HL-60 (cell line): Measurements from ENCODE around the gene OSBPL5.

ENCODE experiments used
- DNase-seq, 2 experiments: peaks; one replicate each; pipeline ENCODE4 v3.0.0-alpha.2; 2010 to 2020; ENCODE audit warnings: low read depth in 1 of 2, low spot score in 1 of 2
- H3K27ac ChIP-seq: fragments of 250-450 bp; sonication (Bioruptor Pico); replicated peaks from 2 replicates; pipeline ENCODE4 v1.5.1; 2020; ENCODE audit warnings: mild to moderate bottlenecking, moderate library complexity
- H3K27me3 ChIP-seq: fragments of 250-450 bp; sonication (Bioruptor Pico); 2 replicates; pipeline ENCODE4 v1.5.1; 2021; ENCODE audit warnings: mild to moderate bottlenecking, moderate library complexity; ENCODE audit not compliant: insufficient read depth, poor library complexity, severe bottlenecking
- H3K4me3 ChIP-seq: replicated peaks from 2 replicates; pipeline ENCODE4 v1.5.1; 2011; ENCODE audit warnings: mild to moderate bottlenecking, control low read depth, low read length; ENCODE audit not compliant: insufficient read depth
- GABPA ChIP-seq: IDR thresholded peaks from 2 replicates; pipeline ENCODE4 v1.6.1; 2012; ENCODE audit warnings: low read depth
- POLR2AphosphoS5 ChIP-seq: IDR thresholded peaks from 2 replicates; pipeline ENCODE4 v1.6.1; 2012; ENCODE audit warnings: low read depth
- SPI1 ChIP-seq: IDR thresholded peaks from 2 replicates; pipeline ENCODE4 v1.6.1; 2012; ENCODE audit warnings: low read depth, mild to moderate bottlenecking, borderline replicate concordance
- TF ChIP-seq, protein P1 (sequence below): IDR thresholded peaks from one replicate; pipeline ENCODE4 v1.5.1; 2011; ENCODE audit warnings: low read length, control low read depth, inconsistent platforms; ENCODE audit not compliant: insufficient read depth
- TF ChIP-seq, protein P2 (sequence below): IDR thresholded peaks from 2 replicates; pipeline ENCODE4 v1.6.1; 2012; ENCODE audit warnings: low read depth; ENCODE audit not compliant: insufficient replicate concordance

OSBPL5 gene

DNA sequence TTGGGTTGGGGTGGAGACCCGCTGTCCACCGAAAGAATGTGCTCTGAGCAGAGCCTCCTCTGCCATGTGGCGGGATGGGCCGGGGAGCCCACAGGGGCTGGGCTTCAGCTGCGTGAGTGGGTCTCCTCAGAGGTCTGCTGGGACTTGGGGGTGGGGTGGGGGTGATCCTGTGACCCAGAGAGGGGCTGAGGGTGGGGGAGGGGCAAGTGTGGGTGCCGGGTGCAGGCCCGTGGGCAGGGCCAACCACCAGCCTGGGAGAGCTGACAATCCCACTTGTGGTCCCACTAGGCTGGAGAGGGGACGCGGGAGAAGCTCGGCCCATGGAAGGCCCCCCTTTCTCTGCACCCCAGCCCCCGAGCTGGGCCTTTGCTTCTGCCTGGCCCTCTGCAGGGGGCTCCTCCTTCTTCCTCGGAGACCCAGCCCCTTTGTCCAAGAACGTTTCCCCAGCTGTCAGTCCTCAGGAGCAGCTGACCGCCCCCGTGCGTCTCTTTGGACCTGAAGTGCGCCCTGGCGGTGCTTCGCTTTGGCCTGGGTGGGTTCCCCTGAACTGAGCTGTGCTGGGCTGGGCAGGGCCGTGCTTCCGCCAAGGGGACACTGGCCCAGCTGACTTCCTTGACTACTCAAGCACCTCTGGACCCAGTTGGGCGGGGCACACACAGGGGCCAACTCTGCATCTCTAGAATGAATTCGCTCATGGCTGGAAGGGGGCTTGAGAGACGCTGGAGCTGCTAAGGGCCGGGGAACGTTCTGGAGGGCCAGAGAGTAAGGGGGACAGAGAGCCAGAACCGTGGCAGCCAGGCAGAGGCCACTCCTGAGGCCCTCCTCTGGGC lies 30.2 kb downstream of the OSBPL5 start:
- DNase-seq, result no peak
- Histone ChIP-seq H3K4me3 (no peak overlapping the region), H3K27me3 (no peaks in the 10 kb centered on the region), H3K27ac (peak overlapping the region; percentile 74)
- TF ChIP-seq, protein P1, sequence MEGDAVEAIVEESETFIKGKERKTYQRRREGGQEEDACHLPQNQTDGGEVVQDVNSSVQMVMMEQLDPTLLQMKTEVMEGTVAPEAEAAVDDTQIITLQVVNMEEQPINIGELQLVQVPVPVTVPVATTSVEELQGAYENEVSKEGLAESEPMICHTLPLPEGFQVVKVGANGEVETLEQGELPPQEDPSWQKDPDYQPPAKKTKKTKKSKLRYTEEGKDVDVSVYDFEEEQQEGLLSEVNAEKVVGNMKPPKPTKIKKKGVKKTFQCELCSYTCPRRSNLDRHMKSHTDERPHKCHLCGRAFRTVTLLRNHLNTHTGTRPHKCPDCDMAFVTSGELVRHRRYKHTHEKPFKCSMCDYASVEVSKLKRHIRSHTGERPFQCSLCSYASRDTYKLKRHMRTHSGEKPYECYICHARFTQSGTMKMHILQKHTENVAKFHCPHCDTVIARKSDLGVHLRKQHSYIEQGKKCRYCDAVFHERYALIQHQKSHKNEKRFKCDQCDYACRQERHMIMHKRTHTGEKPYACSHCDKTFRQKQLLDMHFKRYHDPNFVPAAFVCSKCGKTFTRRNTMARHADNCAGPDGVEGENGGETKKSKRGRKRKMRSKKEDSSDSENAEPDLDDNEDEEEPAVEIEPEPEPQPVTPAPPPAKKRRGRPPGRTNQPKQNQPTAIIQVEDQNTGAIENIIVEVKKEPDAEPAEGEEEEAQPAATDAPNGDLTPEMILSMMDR, result no peak
- TF ChIP-seq GABPA, result no peak
- TF ChIP-seq, protein P2, sequence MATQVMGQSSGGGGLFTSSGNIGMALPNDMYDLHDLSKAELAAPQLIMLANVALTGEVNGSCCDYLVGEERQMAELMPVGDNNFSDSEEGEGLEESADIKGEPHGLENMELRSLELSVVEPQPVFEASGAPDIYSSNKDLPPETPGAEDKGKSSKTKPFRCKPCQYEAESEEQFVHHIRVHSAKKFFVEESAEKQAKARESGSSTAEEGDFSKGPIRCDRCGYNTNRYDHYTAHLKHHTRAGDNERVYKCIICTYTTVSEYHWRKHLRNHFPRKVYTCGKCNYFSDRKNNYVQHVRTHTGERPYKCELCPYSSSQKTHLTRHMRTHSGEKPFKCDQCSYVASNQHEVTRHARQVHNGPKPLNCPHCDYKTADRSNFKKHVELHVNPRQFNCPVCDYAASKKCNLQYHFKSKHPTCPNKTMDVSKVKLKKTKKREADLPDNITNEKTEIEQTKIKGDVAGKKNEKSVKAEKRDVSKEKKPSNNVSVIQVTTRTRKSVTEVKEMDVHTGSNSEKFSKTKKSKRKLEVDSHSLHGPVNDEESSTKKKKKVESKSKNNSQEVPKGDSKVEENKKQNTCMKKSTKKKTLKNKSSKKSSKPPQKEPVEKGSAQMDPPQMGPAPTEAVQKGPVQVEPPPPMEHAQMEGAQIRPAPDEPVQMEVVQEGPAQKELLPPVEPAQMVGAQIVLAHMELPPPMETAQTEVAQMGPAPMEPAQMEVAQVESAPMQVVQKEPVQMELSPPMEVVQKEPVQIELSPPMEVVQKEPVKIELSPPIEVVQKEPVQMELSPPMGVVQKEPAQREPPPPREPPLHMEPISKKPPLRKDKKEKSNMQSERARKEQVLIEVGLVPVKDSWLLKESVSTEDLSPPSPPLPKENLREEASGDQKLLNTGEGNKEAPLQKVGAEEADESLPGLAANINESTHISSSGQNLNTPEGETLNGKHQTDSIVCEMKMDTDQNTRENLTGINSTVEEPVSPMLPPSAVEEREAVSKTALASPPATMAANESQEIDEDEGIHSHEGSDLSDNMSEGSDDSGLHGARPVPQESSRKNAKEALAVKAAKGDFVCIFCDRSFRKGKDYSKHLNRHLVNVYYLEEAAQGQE, result no peak
- TF ChIP-seq POLR2AphosphoS5, result no peak
- no peak for TF ChIP-seq SPI1

DNA sequence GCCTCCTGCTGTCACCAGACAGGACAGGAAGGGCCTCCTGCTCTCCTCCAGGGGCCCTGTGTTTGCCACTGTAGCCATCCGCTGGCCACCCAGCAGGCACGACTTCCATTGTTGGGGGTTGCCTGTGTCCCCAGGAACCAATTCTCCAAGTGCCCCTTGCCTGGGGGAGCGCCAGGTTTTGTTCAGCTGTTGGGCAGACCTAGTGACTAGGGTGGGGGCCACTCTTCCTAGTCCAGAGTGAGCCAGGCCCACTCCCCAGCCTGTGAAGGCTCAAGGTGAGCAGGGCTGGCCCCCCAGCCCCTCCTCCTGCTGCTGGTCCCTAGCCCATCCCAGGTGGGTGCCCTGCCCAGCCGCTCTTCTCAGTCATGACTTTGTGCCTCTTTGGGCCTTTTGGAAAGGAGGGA lies 30.9 kb downstream of the OSBPL5 start:
- TF ChIP-seq GABPA, result no peak
- Histone ChIP-seq H3K27me3 (no peaks in the 10 kb centered on the region), H3K4me3 (no peak overlapping the region), H3K27ac (no peak overlapping the region)
- no peak for DNase-seq

DNA sequence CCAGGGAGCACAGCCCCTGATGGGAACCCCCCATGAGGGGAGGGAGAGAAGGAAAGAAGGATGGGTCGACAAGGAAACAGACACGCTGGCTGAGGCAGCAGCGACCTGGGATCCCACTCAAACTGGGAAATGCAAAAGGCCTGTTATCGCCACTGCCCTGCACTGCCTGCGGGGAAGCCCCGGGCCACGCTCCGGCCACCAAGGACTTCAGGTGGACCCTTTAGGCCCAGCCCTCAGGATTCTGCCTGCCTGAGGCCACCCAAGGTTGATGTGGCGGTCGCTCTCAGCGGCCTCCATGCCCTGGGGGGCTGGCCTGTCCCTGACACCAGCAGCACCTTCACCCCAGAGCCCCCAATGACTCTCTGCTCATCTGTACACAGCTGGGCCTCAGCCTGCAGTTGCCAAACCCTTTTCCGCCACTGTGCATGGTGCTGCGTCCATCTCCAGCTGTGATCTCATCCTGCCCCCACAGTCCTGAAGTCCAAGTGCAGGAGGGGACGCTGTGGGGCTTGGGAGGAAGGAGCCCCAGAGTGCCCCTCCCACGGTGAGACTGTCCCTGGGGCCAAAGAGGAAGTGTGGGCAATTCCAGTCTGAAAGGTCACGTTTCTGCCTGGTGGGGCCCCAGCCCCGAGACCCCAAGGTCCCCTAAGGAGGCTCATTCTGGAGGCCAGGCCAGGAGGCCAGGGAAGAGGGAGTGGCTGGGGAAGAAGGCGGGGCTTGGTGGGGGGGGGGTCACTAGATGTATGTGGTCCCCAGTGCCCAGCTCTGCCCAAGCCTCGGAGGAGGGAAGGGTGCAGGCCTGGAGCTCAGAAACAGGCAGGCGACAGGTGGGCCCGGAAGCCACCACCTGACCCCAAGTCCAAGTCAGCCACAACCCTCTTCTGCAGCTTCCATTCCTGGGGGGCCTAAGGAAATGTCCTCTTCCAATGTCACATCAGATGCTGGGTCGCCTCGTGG lies 31.6 kb downstream of the OSBPL5 start:
- no peak for DNase-seq
- Histone ChIP-seq H3K4me3 (no peak overlapping the region), H3K27me3 (no peaks in the 10 kb centered on the region), H3K27ac (no peak overlapping the region)
- peak; percentile 53; the same call in 1 of the 2 replicates for TF ChIP-seq SPI1
- TF ChIP-seq, protein P2, result no peak

DNA sequence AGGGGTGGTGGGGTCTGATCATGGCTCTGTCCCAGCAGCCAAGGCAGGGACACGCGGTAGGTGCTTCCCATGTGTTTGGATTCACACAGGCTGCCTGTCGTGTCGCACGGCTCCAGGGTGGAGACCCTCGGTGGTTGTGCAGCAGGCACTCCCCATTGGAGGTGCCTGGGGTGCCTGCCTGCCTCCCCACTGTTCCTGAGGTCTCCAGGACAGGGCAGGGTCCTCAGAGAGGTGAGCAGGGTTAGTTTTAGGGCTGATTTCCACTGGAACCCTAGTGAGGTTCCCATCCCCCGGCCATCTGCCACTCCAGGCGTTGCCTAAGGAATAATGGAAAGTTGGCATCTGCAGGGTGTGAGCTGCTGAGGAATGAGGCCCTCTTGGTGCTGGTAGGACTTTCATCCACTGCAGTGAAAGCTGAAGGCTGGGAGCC lies 32.3 kb downstream of the OSBPL5 start:
- DNase-seq, result no peak
- TF ChIP-seq, protein P1, result no peak
- TF ChIP-seq GABPA (no peak), POLR2AphosphoS5 (peak; percentile 25; the same call in 1 of the 2 replicates)

More for the DNA sequence above, 32.3 kb downstream of the OSBPL5 start:
- Histone ChIP-seq H3K27ac (no peak overlapping the region), H3K4me3 (no peak overlapping the region), H3K27me3 (no peaks in the 10 kb centered on the region)
